NCI-H510A treated with DMSO at 0.1 percent for 48 hours (cell line): ENCODE results near the gene ZNF236.
"Not testable (repeated sequence)": the region's sequence is repeated elsewhere in the genome, so short reads cannot be mapped to it uniquely, and the experiment has no call there.

Experiments
- DNase-seq: peaks from one replicate; lab custom pipeline; 2025; lab: John Stamatoyannopoulos, UW

Gene ZNF236

DNA sequence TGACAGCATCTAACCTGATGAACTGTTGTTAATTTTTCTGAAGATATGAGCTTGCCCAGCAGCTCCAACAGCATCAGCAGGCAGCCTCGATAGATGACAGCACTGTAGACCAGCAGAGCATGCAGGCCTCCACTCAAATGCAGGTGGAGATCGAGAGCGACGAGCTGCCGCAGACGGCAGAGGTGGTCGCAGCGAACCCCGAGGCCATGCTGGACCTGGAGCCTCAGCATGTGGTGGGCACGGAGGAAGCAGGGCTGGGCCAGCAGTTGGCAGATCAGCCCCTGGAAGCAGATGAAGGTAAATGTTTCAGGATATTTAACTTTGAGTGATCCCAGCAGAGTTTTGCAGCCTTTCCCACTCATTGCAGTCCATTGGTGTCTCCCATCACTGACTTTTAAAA is 85.9 kb downstream of the ZNF236 start:
- no peak for DNase-seq

DNA sequence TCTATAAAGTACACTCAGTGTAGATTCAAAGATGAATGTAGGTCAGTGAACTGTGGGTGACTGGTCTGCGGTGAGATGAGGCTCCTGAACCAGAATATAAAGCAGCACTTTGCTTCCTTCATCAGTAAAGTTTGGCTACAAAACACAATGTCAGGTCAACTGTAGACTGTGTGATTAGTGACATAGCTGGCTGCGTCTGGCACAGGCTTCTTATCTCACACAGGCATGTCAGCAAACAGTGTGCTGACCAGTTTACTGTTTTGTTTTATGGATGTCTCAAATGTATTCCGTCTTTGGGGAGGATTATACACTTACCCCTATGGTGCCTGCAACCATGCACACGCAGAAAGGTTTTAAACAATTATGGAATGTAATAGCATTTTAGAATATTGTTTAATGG is 87.1 kb downstream of the ZNF236 start:
- no peak for DNase-seq

DNA sequence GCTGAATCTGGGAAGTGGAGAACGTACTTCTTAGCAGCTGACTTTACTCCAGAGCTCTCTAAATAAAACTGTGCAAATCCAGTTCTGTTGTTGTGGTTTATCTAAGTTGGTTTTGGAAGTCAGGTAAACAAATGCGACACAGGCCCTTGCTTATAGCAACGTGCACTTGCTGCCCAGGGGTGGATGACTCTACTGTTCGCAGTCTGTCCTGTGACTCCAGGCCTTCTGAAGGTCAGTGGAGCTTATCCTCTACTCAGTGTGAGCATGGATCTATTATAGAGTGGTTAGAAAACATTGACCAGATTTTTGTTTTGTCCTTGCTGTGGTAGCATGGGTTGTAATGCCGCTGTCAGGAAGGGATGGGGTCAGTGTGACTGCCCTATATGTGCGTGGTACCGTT is 89.1 kb downstream of the ZNF236 start:
- DNase-seq = no peak

DNA sequence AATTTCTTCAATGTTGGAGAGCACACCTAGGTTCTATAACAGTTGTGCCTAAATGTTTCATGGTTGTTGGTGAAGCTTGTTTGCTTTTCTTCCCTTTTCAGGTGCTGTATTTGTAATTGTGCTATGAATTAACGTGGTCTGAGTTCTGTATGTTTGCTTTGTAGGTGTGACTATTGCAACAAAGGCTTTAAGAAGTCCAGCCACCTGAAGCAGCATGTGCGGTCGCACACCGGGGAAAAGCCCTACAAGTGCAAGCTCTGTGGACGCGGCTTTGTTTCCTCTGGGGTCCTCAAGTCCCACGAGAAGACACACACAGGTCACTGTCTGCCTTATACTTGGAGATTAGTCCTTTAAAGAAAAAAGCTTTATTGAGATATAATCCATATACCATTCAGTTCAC is 91.2 kb downstream of the ZNF236 start:
- DNase-seq = peak; percentile 83

DNA sequence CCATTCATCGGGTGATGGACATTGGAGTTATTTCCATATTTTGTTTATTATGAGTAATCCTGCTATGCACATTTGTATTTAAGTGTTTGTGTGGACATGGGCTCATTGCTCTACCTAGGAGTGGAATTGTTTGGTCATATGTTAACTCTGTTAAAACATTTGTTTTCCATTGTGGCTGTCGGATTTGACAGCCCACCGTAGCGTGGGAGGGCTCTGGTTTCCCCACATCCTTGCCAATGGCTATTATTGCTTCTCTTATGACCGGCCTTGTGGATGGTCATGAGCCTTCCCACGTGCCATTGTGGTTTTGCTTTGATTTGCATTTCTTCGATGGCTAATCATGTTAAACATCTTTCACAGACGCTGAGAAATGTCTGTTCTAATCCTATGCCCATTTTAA is 92.0 kb downstream of the ZNF236 start:
- no peak for DNase-seq

DNA sequence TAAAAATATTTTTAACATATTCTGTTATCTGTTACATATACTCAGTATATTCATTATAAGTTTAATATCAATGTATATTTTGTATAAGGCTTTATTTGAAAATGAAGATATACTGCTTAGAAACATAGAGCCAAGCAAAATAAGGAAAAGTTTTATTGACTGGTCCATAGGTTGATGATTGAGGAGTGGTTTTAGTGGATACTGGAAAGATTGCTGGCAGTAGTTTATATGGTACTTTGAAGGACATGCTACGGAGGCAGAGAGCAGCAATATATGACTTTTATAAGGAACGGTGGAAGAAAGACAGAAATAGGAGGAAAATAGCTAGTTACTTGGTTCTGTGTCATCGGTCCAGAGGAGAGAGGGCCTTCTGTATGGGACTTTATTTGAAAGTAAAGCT is 92.4 kb downstream of the ZNF236 start:
- no peak for DNase-seq

DNA sequence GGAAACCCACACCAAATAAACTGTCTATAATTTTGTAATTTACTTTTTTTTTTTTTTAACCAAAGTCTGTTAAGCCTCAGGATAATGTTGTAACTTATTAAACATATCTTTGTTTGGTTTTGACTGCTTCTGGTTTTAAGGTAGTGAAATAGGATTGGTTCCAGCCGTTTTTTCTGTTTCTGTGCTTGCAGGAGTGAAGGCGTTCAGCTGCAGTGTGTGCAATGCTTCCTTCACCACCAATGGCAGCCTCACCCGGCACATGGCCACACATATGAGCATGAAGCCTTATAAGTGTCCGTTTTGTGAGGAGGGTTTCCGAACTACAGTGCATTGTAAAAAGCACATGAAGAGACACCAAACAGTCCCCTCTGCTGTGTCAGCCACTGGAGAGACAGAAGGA is 93.1 kb downstream of the ZNF236 start:
- DNase-seq = no peak

DNA sequence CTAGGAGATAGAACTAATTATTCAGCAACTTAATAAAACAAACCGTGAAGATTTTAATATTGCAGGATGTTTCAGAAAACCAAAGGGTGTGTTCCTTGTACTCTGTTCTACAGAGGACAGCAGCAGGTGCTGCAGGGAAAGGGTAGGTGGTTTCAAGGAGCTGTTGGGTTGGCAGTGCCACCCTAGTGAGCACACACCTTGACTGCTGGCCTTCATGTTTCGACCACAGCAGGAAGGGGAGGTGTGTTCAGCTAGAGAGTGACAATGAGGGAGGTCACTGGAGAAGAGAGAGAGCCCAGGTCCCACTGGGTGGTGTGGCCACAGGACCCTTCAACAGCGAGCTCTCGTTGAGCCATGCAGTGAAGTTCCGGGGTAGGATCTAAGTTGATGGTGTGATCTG is 98.6 kb downstream of the ZNF236 start:
- no peak for DNase-seq

DNA sequence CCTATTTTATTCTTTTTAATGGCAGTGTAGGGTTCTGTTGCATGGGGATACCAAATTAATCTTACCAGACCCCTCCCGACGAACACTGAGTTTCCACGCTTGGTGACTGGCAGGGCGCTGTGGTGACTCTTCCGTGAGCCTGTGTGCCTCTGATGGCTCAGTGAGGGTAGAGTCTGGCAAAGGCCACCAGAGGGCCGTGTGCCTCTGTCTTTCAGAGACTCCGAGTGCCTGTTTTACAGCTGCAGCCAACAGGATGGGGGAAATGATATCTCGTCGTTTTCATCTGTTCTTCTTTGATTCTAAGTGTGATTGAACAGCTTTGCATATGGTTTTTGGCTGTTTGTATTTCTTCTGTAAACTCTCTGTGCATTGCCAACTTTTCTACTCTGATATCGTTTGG is 99.8 kb downstream of the ZNF236 start:
- peak; percentile 89 for DNase-seq

DNA sequence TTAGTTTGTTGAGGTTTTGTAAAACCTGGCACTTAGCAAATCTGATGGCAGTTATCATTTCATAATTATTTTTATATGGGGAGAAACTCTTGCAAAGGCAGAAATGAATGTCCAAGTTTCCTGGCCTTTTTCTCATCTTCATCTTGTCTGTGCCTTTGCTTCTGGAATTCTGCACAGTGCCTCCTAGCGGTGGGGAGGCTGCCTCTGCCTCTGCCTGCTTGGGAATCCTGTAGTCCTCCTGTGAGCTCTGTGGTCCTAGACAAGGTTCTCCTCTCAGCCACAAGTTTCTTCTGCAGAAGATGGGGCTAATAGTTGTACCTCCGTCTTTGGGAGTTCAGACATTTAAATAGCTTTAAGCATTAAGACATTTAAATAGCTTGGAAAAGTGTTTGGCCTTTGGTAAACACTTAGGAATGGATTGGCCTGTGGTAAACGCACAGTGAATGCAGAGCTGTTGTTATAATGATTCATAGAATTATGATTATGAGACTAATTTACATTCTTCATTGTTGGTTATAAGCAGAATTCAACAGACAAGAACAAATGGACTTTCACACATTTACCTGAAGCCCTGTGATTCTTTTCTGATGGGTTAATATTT is 101.2 kb downstream of the ZNF236 start:
- no peak for DNase-seq

DNA sequence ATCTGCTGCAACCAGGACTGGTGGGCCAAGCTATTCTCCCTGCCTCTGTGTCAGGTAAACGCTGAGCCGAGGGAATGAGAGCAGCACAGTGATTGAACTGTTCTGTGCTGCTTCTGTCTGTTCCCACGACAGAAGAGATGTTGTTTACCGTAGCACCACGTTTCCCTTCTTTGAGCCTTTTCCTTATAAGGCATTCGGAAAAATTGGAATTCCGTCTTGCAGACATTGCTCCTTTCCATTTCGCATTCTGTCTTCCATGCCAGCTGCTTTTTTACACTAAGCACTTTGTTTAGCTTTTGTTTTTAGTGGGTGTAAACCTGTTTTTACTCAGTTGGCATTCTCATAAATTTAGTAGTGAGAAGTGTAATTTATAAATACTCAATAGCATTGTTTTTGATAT is 103.1 kb downstream of the ZNF236 start:
- DNase-seq = no peak

DNA sequence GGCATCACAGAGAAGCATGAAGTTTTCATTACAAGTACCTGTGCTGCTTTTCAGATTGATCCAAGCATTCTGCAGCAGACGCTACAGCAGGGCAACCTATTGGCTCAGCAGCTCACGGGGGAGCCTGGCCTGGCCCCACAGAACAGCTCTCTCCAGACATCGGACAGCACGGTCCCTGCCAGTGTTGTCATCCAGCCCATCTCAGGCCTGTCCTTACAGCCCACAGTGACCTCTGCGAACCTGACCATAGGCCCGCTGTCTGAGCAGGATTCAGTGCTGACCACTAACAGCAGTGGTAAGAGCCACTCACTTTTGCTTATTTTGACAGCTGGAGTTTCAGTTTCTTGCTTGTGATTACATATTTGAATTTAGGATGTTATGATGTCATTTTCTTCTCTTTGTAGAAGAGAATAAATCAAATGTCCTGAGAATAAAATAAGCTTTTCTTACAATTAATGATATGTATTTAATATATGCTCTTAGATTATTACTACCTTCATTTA is 104.9 kb downstream of the ZNF236 start:
- DNase-seq = no peak

DNA sequence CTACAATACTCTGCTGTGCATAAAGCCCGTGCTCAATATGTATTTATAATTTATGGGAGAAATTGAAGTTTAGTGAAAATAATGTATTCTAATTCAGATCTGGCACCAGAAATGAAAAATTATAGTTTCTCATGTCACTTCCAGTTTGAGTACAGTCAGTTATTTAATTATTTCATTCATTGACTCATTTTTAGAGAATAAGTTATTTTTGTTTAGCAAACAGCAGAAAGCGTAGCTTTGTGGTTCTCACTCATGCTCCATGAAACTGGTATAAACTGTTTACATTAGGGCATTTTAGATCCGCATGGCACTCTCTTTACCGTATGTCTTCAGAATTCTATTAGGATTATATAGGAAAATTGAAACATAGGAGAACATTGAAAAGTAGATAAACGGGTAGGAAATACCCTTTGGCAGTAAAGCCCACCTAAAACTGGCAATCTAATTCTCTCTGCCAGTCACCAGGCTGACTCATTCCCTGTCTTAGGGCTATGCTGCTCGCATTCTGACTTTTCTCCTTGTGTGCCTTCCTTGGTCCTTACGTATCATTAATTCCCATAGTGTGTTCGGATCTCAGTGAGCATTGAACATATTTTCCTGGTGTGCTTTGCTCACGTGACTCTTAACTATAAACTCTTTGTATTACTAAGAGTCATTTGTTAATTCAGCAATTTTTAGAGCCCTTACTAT is 106.0 kb downstream of the ZNF236 start:
- DNase-seq = no peak

DNA sequence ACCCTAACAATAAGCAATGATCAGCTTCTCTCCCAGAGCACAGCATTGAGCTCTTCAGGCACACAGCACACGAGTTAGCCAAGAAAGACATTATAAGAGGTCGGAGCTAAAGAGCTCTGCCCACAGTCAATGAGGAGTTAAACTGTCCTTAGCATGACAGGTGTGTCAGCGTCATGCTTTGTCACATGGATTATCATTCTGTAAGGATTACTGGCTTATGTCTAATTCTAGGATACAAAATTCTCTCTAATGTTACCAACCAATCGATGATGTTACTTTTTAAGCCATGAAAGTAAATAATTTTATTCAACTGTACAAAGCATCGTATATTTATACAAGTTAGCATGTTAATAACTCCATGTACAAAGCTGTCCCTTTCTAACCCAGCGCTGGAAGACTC is 108.8 kb downstream of the ZNF236 start:
- no peak for DNase-seq

DNA sequence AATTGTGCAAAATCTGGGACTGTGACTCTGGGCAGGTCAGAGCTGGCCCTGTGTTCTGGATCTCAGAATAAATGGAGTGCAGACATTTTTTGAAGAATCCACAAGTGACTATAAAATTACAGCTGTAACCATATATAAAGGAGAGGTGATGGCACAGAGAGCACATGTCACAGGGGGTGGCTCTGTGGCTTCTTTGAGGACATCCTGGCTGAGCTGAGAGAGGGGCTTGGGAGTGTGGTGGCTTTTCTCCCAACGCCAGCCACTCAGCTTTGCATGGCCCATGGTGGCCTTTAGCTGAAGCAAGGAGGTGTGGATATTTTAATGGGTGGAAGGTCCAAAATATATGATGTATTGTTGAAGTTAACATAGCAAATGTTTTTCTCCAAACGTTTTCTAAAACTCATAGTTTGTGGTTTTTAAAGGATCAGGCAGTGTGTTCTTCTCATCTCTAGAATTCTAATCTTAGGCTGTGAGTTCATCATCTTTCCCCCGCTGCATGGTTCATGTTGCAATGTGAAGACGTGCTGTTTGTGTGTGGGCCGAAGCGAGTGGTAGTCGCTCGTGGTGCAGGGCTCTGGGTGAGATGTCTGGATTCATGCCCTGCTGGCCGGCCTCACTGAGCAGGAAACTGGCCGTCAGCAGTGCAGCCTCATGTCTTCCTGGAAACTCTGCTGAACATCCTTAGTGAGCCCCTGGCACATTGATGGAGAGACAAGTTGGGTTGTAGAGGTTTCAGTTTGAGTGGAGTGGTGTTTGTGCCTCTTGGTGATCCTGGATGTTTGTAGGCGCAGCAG is 109.9 kb downstream of the ZNF236 start:
- no peak for DNase-seq

DNA sequence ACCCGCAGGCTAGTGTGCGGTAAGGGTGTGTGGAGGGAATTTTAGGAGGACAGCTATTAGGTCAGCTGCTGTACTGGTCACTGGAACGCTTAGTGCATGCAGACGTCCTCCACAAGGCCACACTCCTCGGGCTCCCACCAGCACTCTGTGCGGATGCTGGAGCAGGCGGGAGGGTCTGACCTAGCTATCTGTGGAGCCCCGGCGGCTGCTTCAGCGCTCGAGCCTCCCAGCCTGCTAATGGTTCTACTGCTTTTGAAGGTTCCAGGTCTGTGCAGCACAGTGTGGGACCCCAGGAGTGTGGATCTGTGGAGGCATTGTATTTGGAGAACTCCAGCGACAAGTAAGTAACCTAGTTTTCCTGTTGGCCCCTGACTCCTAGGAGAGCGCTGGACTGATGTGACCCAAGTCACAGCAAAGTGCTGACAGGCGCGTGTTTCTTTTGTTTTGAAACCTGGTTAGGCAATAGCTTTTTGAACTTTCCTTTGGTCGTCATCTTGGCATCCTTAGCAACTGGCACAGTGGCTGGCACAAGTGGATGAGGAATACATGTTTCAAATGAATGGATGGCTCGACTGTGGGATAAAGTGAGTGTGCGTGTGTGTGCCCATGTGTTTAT is 113.5 kb downstream of the ZNF236 start:
- DNase-seq = no peak

DNA sequence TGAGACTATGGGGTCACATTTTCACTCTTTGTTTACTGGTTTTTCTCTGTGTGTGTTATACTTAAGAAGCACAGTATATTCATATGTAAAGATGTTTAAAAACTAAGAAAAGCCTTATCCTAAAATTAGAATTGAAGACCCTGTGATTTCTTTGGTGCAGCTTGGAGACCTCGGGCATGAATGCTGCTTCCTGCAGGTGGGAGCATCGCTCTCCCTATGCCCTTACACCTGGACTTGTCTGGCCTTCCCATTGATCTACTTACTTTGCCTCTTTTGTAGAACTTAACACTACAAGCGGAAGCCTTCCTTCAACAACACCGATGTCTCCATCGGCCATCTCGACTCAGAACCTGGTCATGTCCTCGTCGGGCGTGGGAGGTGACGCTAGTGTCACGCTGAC is 114.5 kb downstream of the ZNF236 start:
- no peak for DNase-seq

DNA sequence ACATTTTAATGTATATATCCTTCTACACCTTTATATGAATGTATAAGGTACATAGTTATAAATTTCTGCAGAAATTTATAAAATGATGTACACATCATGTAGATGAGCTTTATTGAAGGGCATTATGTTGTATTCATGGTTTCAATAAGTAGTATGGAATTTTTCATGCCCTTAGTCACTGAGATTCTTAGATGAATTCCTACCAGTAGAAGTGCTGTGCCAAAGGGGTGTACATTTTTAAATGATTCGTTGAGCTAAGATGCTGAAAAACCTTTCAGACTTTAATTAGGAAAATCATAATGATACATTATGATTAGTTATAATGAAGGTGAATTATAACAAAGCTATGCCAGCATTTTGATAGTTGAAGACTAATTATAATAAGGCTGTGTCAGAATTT is 115.2 kb downstream of the ZNF236 start:
- DNase-seq = no peak

DNA sequence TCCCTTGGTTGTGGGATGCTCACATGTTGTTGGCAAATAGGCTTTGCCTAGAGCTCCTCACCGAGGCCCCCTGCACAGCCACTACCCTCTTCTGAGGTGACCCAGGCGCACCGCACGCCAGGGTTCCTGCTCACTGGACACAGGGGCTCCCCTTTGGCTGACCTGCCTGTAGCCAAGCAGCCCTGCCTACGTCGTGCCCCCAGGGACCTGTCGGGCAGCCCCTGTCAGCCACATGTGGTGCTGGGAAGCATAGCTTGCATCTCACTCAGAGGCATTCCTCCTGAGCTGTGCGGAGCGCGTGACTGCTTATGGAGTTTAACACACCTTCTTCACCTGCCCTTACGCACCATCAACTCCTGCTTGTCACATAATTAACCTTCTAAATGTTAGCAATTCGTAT is 116.3 kb downstream of the ZNF236 start:
- no peak for DNase-seq

DNA sequence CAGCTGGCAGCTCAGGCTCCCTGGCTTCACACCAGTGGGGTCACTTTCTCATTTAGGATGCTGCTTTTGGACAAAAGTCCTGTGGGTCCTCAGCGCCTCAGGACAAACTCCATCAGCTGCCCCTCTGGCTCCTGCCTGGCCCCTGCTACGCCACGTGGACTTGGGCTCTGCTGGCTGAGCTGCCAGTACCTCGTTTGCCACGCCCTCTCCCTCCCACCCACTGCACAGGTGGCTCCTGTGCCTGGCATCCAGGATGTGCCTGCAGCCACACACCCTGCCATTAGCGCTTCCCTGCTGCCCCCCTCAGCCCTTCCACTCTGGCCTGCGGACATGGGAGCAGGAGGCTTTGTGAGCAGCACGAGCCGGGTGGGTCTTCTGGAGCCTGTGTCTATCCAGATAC is 118.9 kb downstream of the ZNF236 start:
- DNase-seq = no peak

DNA sequence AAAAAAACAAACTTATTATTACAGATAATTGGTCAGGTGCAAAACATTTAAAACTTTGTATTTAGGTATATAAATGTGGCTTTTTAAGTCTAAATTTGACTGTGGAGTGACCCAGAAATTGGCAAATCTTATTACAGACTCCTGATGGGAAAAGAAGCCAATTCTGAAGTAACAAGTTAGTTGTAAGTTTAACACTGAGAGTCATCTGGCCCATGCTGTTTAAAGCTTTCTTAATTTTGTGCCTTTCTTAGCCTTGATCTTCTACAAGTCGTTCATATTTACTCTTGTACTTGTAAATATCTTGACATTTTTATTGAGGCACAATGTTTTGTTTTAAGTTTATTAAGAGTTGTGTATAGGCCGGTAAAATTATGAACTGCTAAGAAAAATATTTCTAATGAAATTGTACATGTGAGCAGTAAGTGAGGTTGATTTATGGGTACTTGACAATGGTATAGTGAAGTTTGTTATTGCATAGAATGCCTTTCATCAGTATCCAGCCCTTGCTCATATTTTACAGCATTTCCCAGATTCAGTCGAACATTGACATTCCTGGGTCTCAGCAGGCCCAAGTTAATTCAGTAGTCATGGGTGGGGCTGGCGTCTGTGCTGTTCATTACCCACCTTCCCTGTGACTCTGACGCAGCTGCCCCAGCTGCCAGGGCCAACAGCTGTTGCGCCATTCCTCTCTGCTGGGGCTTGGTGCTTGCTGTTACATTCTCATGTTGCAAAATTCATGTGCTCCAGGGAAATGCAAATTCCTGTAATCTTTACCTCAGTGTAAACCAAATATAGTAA is 121.4 kb downstream of the ZNF236 start:
- DNase-seq = no peak

DNA sequence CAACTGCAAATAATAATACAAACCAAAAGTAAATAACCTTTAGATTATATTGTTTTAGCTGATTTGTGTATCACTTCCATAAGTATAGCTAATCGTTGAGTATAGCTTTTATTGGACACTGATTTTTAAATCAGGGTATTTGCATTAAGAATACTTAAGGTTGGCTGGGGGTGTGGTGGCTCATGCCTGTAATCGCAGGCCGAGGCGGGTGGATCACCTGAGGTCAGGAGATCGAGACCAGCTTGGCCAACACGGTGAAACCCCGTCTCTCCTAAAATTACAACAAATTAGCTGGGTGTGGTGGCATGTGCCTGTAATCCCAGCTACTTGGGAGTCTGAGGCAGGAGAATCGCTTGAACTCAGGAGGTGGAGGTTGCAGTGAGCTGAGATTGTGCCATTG is 122.0 kb downstream of the ZNF236 start:
- DNase-seq = not testable (repeated sequence)
